ENCODE data around the gene SPECC1.
"Not testable (repeated sequence)": the region's sequence is repeated elsewhere in the genome, so short reads cannot be mapped to it uniquely, and the experiment has no call there.

The SPECC1 gene

DNA sequence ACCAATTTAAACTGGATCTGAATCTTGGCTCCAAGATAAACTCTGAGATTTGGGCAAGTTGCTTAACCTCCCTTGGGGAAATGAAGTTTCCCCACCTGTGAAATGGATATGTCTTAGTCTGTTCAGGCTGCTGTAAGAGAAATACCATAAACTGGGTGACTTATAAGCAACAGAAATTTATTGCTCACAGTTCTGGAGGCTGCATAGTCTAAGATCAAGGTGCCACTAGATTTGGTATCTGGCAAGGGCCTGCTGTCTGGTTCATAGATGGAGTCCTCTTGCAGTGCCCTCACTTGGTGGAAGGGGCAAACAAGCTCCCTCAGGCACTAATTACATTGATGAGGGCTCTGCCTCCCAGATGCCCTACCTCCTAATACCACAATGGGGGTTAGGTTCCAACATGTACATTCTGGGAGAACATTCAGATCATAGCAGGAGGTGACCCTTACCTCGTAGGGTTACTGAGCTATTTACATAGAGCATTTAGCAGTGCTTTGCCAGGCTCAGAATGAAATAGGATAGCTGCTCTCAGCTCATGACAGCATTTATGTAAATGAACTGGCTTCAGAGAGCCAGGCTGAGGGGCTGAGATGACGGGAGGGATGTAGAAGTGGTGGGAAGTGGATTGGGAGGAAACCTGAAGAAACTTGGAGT, 83.9 kb downstream of the SPECC1 start:
- Histone ChIP-seq H3K4me1 (ENCODE audit: control insufficient read depth in 1 of 2, insufficient read depth in 2 of 2, low read length in 2 of 2) (no peaks in the 10 kb centered on the region), H3K9ac (ENCODE audit: low read depth in 1 of 2, low read length in 2 of 2) (no peak overlapping the region), H3K36me3 (ENCODE audit: control insufficient read depth in 1 of 2, insufficient read depth in 2 of 2, low read length in 2 of 2) (no peaks in the 10 kb centered on the region), H3K27ac (ENCODE audit: low read depth, low read length) (no peak overlapping the region), H3K9me3 (ENCODE audit: control insufficient read depth in 1 of 2, low read length in 2 of 2) (no peaks in the 10 kb centered on the region), H3K27me3 (ENCODE audit: control insufficient read depth in 1 of 2, insufficient read depth in 2 of 2, low read length in 2 of 2) (no peaks in the 10 kb centered on the region), H3K4me3 (ENCODE audit: low read depth in 1 of 2, low read length in 2 of 2) (no peak overlapping the region)

GRCh38 chr17:20094777-20095176, 85.6 kb downstream of the SPECC1 start:
- Histone ChIP-seq H3K27ac (ENCODE audit: low read depth, low read length) (no peak overlapping the region), H3K27me3 (ENCODE audit: control insufficient read depth in 1 of 2, insufficient read depth in 2 of 2, low read length in 2 of 2) (no peaks in the 10 kb centered on the region), H3K36me3 (ENCODE audit: control insufficient read depth in 1 of 2, insufficient read depth in 2 of 2, low read length in 2 of 2) (no peaks in the 10 kb centered on the region), H3K9ac (ENCODE audit: low read depth in 1 of 2, low read length in 2 of 2) (no peak overlapping the region), H3K9me3 (ENCODE audit: control insufficient read depth in 1 of 2, low read length in 2 of 2) (no peaks in the 10 kb centered on the region), H3K4me3 (ENCODE audit: low read depth in 1 of 2, low read length in 2 of 2) (no peak overlapping the region), H3K4me1 (ENCODE audit: control insufficient read depth in 1 of 2, insufficient read depth in 2 of 2, low read length in 2 of 2) (no peaks in the 10 kb centered on the region)

DNA sequence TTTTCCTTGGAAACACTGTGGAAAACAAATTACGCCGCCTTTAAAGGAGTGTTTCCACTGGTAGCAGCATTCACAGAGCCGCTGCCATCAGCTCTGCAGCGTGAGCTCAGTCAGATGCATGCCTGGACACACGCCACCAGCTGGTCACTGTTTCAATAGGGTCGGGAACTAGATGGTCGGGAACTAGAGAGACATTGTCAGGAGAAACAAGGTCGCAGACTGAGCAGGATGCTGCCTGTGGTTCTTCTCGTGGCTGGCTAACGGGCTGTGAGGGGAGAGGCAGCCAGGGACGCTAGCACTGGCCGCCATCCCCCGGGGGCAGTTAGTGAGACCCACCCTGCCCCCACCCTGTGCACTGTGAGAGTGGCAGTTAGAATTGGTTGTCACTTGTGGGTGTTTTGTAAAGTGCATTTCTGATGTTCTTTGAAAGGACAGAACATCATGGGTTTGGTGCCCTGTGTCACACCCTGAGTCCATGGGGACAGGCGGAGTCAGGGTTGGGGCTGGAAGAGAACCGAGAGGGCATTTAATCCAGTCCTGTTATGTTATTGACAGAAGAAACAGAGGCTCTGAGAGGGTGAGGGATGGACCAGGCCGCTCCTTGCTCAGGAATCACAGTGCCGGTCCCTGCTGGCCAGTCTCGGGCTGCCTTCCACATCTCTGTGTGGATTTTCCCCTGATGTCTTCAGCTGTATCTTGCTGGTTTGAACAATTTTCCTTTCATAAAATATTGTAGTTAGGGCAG, 86.3 kb downstream of the SPECC1 start:
- Histone ChIP-seq H3K9ac (ENCODE audit: low read depth in 1 of 2, low read length in 2 of 2) (no peak overlapping the region), H3K27ac (ENCODE audit: low read depth, low read length) (no peak overlapping the region), H3K4me3 (ENCODE audit: low read depth in 1 of 2, low read length in 2 of 2) (no peak overlapping the region), H3K27me3 (ENCODE audit: control insufficient read depth in 1 of 2, insufficient read depth in 2 of 2, low read length in 2 of 2) (no peaks in the 10 kb centered on the region), H3K9me3 (ENCODE audit: control insufficient read depth in 1 of 2, low read length in 2 of 2) (no peaks in the 10 kb centered on the region), H3K4me1 (ENCODE audit: control insufficient read depth in 1 of 2, insufficient read depth in 2 of 2, low read length in 2 of 2) (no peaks in the 10 kb centered on the region), H3K36me3 (ENCODE audit: control insufficient read depth in 1 of 2, insufficient read depth in 2 of 2, low read length in 2 of 2) (no peaks in the 10 kb centered on the region)

- Histone ChIP-seq H3K9ac (ENCODE audit: low read depth in 1 of 2, low read length in 2 of 2) (no peak overlapping the region), H3K36me3 (ENCODE audit: control insufficient read depth in 1 of 2, insufficient read depth in 2 of 2, low read length in 2 of 2) (no peaks in the 10 kb centered on the region), H3K9me3 (ENCODE audit: control insufficient read depth in 1 of 2, low read length in 2 of 2) (no peaks in the 10 kb centered on the region), H3K27me3 (ENCODE audit: control insufficient read depth in 1 of 2, insufficient read depth in 2 of 2, low read length in 2 of 2) (no peaks in the 10 kb centered on the region), H3K4me3 (ENCODE audit: low read depth in 1 of 2, low read length in 2 of 2) (no peak overlapping the region), H3K27ac (ENCODE audit: low read depth, low read length) (no peak overlapping the region), H3K4me1 (ENCODE audit: control insufficient read depth in 1 of 2, insufficient read depth in 2 of 2, low read length in 2 of 2) (no peaks in the 10 kb centered on the region)
Measured at GRCh38 chr17:20096430-20096829, 87.3 kb downstream of the SPECC1 start.

- Histone ChIP-seq H3K9me3 (ENCODE audit: control insufficient read depth in 1 of 2, low read length in 2 of 2) (no peaks in the 10 kb centered on the region), H3K9ac (ENCODE audit: low read depth in 1 of 2, low read length in 2 of 2) (no peak overlapping the region), H3K4me1 (ENCODE audit: control insufficient read depth in 1 of 2, insufficient read depth in 2 of 2, low read length in 2 of 2) (no peaks in the 10 kb centered on the region), H3K27me3 (ENCODE audit: control insufficient read depth in 1 of 2, insufficient read depth in 2 of 2, low read length in 2 of 2) (no peaks in the 10 kb centered on the region), H3K36me3 (ENCODE audit: control insufficient read depth in 1 of 2, insufficient read depth in 2 of 2, low read length in 2 of 2) (no peaks in the 10 kb centered on the region), H3K4me3 (ENCODE audit: low read depth in 1 of 2, low read length in 2 of 2) (no peak overlapping the region), H3K27ac (ENCODE audit: low read depth, low read length) (no peak overlapping the region)
Measured at GRCh38 chr17:20097330-20097729, 88.2 kb downstream of the SPECC1 start.

DNA sequence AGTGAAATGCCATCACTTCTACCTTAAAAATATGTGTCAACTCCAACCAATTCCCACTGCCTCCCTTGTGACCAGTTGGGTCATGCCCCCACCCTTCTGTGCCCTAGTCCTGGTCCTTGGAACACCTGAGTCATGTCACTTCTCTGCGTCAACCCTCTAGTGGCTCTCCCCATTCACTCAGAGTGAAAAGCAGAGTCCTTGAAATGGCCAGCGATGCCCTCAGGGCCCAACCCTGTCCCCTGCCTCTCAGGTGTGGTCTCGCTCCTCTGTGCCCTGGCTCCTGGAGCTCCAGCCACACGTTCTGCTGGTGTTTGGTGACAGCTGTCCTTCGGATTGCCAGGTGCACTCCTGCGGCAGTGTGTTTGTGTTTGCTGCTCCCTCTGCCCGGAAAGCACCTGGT, 89.2 kb downstream of the SPECC1 start:
- H3K36me3 ChIP-seq (ENCODE audit: control insufficient read depth in 1 of 2, insufficient read depth in 2 of 2, low read length in 2 of 2), result no peaks in the 10 kb centered on the region
- no peaks in the 10 kb centered on the region for H3K9me3 ChIP-seq (ENCODE audit: control insufficient read depth in 1 of 2, low read length in 2 of 2)
- no peak overlapping the region for H3K9ac ChIP-seq (ENCODE audit: low read depth in 1 of 2, low read length in 2 of 2)
- no peak overlapping the region for H3K27ac ChIP-seq (ENCODE audit: low read depth, low read length)
- H3K4me3 ChIP-seq (ENCODE audit: low read depth in 1 of 2, low read length in 2 of 2), result no peak overlapping the region
- no peaks in the 10 kb centered on the region for H3K4me1 ChIP-seq (ENCODE audit: control insufficient read depth in 1 of 2, insufficient read depth in 2 of 2, low read length in 2 of 2)
- no peaks in the 10 kb centered on the region for H3K27me3 ChIP-seq (ENCODE audit: control insufficient read depth in 1 of 2, insufficient read depth in 2 of 2, low read length in 2 of 2)

GRCh38 chr17:20100806-20101205, 91.6 kb downstream of the SPECC1 start:
- H3K9ac ChIP-seq (ENCODE audit: low read depth in 1 of 2, low read length in 2 of 2); H3K27ac ChIP-seq (ENCODE audit: low read depth, low read length); H3K4me3 ChIP-seq (ENCODE audit: low read depth in 1 of 2, low read length in 2 of 2); H3K4me1 ChIP-seq (ENCODE audit: control insufficient read depth in 1 of 2, insufficient read depth in 2 of 2, low read length in 2 of 2); H3K27me3 ChIP-seq (ENCODE audit: control insufficient read depth in 1 of 2, insufficient read depth in 2 of 2, low read length in 2 of 2); H3K36me3 ChIP-seq (ENCODE audit: control insufficient read depth in 1 of 2, insufficient read depth in 2 of 2, low read length in 2 of 2); H3K9me3 ChIP-seq (ENCODE audit: control insufficient read depth in 1 of 2, low read length in 2 of 2): not testable (repeated sequence)

DNA sequence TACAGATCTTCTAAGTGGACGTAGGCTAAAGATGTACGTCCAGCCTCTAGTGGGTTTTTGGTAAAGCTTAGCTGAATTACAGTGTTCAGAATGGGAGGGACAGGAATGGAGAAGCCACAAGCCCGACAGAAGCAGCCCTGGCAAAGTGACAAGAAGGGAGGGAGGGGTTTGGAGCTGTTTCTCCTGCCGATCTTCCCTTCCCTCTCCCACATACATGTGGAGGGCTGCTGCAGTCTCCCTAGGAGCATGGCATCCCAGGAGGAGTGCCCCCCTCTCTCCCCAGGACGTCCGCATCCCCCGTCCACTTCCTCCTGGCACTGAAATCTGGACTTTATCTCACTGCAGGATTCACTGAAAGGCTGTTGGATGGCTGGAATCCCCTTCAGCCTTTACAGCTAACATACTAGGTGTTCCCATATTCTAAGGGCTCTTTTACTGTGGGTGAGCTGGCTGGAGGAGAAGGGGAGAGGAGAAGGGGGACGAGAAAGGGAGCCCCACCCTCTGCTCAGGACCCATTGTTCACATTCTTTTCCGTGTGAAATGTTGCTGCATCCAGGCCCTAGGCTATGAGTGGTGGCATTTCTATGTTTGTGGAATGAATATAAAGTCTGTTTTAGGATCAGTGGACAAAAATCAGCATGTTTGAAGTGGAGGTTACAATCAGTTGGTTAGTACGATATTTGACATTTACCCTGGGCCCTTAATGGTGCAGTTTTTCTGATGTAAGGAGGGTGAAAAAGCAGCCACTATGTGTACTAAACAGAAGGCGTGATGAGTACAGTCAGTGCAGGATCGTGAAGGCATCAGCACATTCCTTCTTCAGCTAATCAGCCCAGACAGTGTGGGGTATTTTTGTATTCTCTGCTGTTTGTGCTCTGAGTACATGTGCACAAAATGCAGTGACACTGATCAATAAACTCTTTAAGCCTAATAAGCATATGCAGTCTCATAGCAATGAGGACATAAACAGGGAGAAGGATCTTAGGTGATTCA, 94.6 kb downstream of the SPECC1 start:
- Histone ChIP-seq H3K9ac (ENCODE audit: low read depth in 1 of 2, low read length in 2 of 2) (no peak overlapping the region), H3K27me3 (ENCODE audit: control insufficient read depth in 1 of 2, insufficient read depth in 2 of 2, low read length in 2 of 2) (no peaks in the 10 kb centered on the region), H3K27ac (ENCODE audit: low read depth, low read length) (no peak overlapping the region), H3K9me3 (ENCODE audit: control insufficient read depth in 1 of 2, low read length in 2 of 2) (no peaks in the 10 kb centered on the region), H3K36me3 (ENCODE audit: control insufficient read depth in 1 of 2, insufficient read depth in 2 of 2, low read length in 2 of 2) (no peaks in the 10 kb centered on the region), H3K4me1 (ENCODE audit: control insufficient read depth in 1 of 2, insufficient read depth in 2 of 2, low read length in 2 of 2) (no peaks in the 10 kb centered on the region), H3K4me3 (ENCODE audit: low read depth in 1 of 2, low read length in 2 of 2) (no peak overlapping the region)

- Histone ChIP-seq H3K4me1 (ENCODE audit: control insufficient read depth in 1 of 2, insufficient read depth in 2 of 2, low read length in 2 of 2) (no peaks in the 10 kb centered on the region), H3K4me3 (ENCODE audit: low read depth in 1 of 2, low read length in 2 of 2) (no peak overlapping the region), H3K27me3 (ENCODE audit: control insufficient read depth in 1 of 2, insufficient read depth in 2 of 2, low read length in 2 of 2) (no peaks in the 10 kb centered on the region), H3K9ac (ENCODE audit: low read depth in 1 of 2, low read length in 2 of 2) (no peak overlapping the region), H3K27ac (ENCODE audit: low read depth, low read length) (no peak overlapping the region), H3K9me3 (ENCODE audit: control insufficient read depth in 1 of 2, low read length in 2 of 2) (no peaks in the 10 kb centered on the region), H3K36me3 (ENCODE audit: control insufficient read depth in 1 of 2, insufficient read depth in 2 of 2, low read length in 2 of 2) (no peaks in the 10 kb centered on the region)
Measured at GRCh38 chr17:20105539-20106280, 96.6 kb downstream of the SPECC1 start.

Measured in duodenal mucosa (tissue), 2 donors.